H1 (cell line): ENCODE measurements around the gene GRIA3. TPM values are rescaled to one million over a fixed set of nuclear protein-coding genes. Genes with fewer than 3 reads are reported as not detected.

ENCODE experiments used
- CTCF ChIA-PET: fragments of 300-600 bp; sonication (Branson Sonifier 250); formaldehyde crosslinking; loops from one replicate; lab custom pipeline; 2021; ENCODE audit not compliant: partially characterized antibody; lab: Charles Lee
- POLR2A ChIA-PET: fragments of 300-600 bp; sonication (Branson Sonifier 250); formaldehyde crosslinking; loops from one replicate; lab custom pipeline; 2021; ENCODE audit warnings: inconsistent platforms; ENCODE audit not compliant: partially characterized antibody; lab: Charles Lee
- DNase-seq, 2 experiments: peaks; one replicate each; pipeline versions ENCODE4 v3.0.0 to v3.0.0-alpha.2; 2010 to 2022; ENCODE audit warnings: low spot score in 2 of 2, low read depth in 1 of 2, mixed read lengths in 1 of 2
- FAIRE-seq: peaks from 2 replicates; lab custom pipeline; 2011; peaks lifted over from hg19 to GRCh38; lab: Jason Lieb, UNC
- H2AFZ ChIP-seq: 2 replicates; pipeline ENCODE4 v1.8.1; 2012; ENCODE audit warnings: low read length, inconsistent platforms
- H2AK5ac ChIP-seq: 2 replicates; pipeline ENCODE4 v1.6.1; 2013; ENCODE audit warnings: low read depth, low read length
- H2BK120ac ChIP-seq: replicated peaks from 2 replicates; pipeline ENCODE3; 2013; ENCODE audit warnings: low read depth, low read length, inconsistent platforms
- H2BK12ac ChIP-seq: 2 replicates; pipeline ENCODE4 v1.6.1; 2013; ENCODE audit warnings: low read depth, low read length
- H2BK15ac ChIP-seq: 2 replicates; pipeline ENCODE4 v1.6.1; 2013; ENCODE audit warnings: low read length
- H2BK20ac ChIP-seq: 2 replicates; pipeline ENCODE4 v1.6.1; 2013; ENCODE audit warnings: low read length
- H2BK5ac ChIP-seq: 2 replicates; pipeline ENCODE4 v1.6.1; 2013; ENCODE audit warnings: low read depth, low read length
- H3K14ac ChIP-seq: 2 replicates; pipeline ENCODE4 v1.6.1; 2013; ENCODE audit warnings: inconsistent platforms; ENCODE audit not compliant: insufficient read length
- H3K18ac ChIP-seq: 2 replicates; pipeline ENCODE4 v1.6.1; 2013; ENCODE audit warnings: low read length; ENCODE audit errors: extremely low read depth
- H3K23ac ChIP-seq: 2 replicates; pipeline ENCODE4 v1.6.1; 2013; ENCODE audit warnings: inconsistent platforms; ENCODE audit not compliant: insufficient read length
- H3K23me2 ChIP-seq: 2 replicates; pipeline ENCODE4 v1.6.1; 2013; ENCODE audit warnings: low read depth, low read length
- H3K27ac ChIP-seq: 2 replicates; pipeline ENCODE4 v1.6.1; 2011; ENCODE audit warnings: low read depth, low read length, inconsistent platforms
- H3K27me3 ChIP-seq, 4 experiments: replicated peaks in 1 of 4; 1 replicate in 1 of 4; 2 replicates in 3 of 4; pipeline versions ENCODE4 v1.6.1 to v1.8.1; 2011 to 2013; ENCODE audit warnings: low read length in 3 of 4, mild to moderate bottlenecking in 3 of 4, inconsistent platforms in 2 of 4, mixed read lengths in 2 of 4, moderate library complexity in 1 of 4; ENCODE audit not compliant: control insufficient read depth in 3 of 4, insufficient read depth in 3 of 4; ENCODE audit errors: extremely low read depth in 1 of 4
- H3K36me3 ChIP-seq, 4 experiments: 2 replicates each; pipeline versions ENCODE4 v1.6.1 to v1.8.1; 2011 to 2013; ENCODE audit warnings: mild to moderate bottlenecking in 4 of 4, low read length in 3 of 4, moderate library complexity in 2 of 4, control low read depth in 1 of 4, inconsistent platforms in 1 of 4; ENCODE audit not compliant: insufficient read depth in 4 of 4, control insufficient read depth in 2 of 4
- H3K4ac ChIP-seq: replicated peaks from 2 replicates; pipeline ENCODE3; 2013; ENCODE audit warnings: low read length, low read depth, mixed read lengths, inconsistent platforms; ENCODE audit not compliant: insufficient read length
- H3K4me1 ChIP-seq, 4 experiments: replicated peaks in 1 of 4; 1 replicate in 1 of 4; 2 replicates in 3 of 4; pipeline versions ENCODE4 v1.6.1 to v1.8.1; 2011 to 2013; ENCODE audit warnings: low read length in 3 of 4, inconsistent platforms in 2 of 4, mixed read lengths in 1 of 4; ENCODE audit not compliant: insufficient read depth in 4 of 4, control insufficient read depth in 3 of 4
- H3K4me2 ChIP-seq, 2 experiments: 2 replicates each; pipeline versions ENCODE4 v1.6.1 to v1.8.1; 2011 to 2013; ENCODE audit warnings: low read depth in 2 of 2, low read length in 2 of 2, control low read depth in 1 of 2, inconsistent platforms in 1 of 2, mild to moderate bottlenecking in 1 of 2; ENCODE audit not compliant: insufficient read depth in 1 of 2
- H3K4me3 ChIP-seq, 4 experiments: fragments of 200-600, 300-600 bp in 1 of 4; sonication (generic), shearing (Covaris generic), sonication (Bioruptor Twin) in 1 of 4; 2 replicates each; pipeline versions ENCODE4 v1.5.1 to v1.8.1; 2011 to 2016; ENCODE audit warnings: low read length in 4 of 4, low read depth in 3 of 4, control low read depth in 2 of 4, inconsistent platforms in 2 of 4, mild to moderate bottlenecking in 2 of 4, mixed read lengths in 1 of 4, moderate library complexity in 1 of 4; ENCODE audit not compliant: insufficient read depth in 2 of 4; ENCODE audit errors: extremely low read depth in 1 of 4
- H3K56ac ChIP-seq: replicated peaks from 2 replicates; pipeline ENCODE3; 2013; ENCODE audit warnings: low read depth, mild to moderate bottlenecking, mixed read lengths, low read length, inconsistent platforms; ENCODE audit not compliant: insufficient read length
- H3K79me1 ChIP-seq: 2 replicates; pipeline ENCODE4 v1.6.1; 2013; ENCODE audit warnings: low read depth, low read length, control low read depth
- H3K79me2 ChIP-seq, 2 experiments: 2 replicates each; pipeline versions ENCODE4 v1.6.1 to v1.8.1; 2012 to 2013; ENCODE audit warnings: low read length in 2 of 2, mild to moderate bottlenecking in 2 of 2, inconsistent platforms in 1 of 2; ENCODE audit not compliant: insufficient read depth in 2 of 2, control insufficient read depth in 1 of 2
- H3K9ac ChIP-seq, 4 experiments: replicated peaks in 1 of 4; 1 replicate in 1 of 4; 2 replicates in 3 of 4; pipeline versions ENCODE4 v1.6.1 to v1.8.1; 2011 to 2013; ENCODE audit warnings: low read depth in 3 of 4, low read length in 3 of 4, control low read depth in 2 of 4, mild to moderate bottlenecking in 2 of 4, moderate library complexity in 2 of 4, inconsistent platforms in 1 of 4; ENCODE audit errors: extremely low read depth in 1 of 4
- H3K9me3 ChIP-seq, 2 experiments: 2 replicates each; pipeline versions ENCODE4 v1.6.1 to v1.8.1; 2012 to 2013; ENCODE audit warnings: mild to moderate bottlenecking in 2 of 2, moderate library complexity in 2 of 2, control low read depth in 1 of 2, inconsistent platforms in 1 of 2, low read depth in 1 of 2, low read length in 1 of 2, mixed read lengths in 1 of 2; ENCODE audit not compliant: insufficient read depth in 2 of 2
- H4K20me1 ChIP-seq, 2 experiments: replicated peaks in 1 of 2; 2 replicates each; pipeline versions ENCODE3 to v1.8.1; 2011 to 2013; ENCODE audit warnings: inconsistent platforms in 2 of 2, low read length in 2 of 2, mild to moderate bottlenecking in 1 of 2; ENCODE audit not compliant: insufficient read depth in 2 of 2, control insufficient read depth in 1 of 2
- H4K5ac ChIP-seq: 2 replicates; pipeline ENCODE4 v1.6.1; 2013; ENCODE audit warnings: low read length, low read depth, mixed read lengths, inconsistent platforms; ENCODE audit not compliant: insufficient read length
- H4K8ac ChIP-seq: 2 replicates; pipeline ENCODE4 v1.8.0; 2013; ENCODE audit warnings: mild to moderate bottlenecking, moderate library complexity, low read length, inconsistent platforms; ENCODE audit not compliant: insufficient read depth; ENCODE audit errors: extremely low read depth
- H4K91ac ChIP-seq: replicated peaks from 2 replicates; pipeline ENCODE3; 2013; ENCODE audit warnings: low read length, mixed read lengths, inconsistent platforms; ENCODE audit not compliant: insufficient read length
- ATF3 ChIP-seq: IDR thresholded peaks from 2 replicates; pipeline ENCODE4 v1.6.1; 2011; ENCODE audit warnings: low read depth, mild to moderate bottlenecking, low read length; ENCODE audit not compliant: insufficient read depth
- GABPA ChIP-seq: IDR thresholded peaks from 2 replicates; pipeline ENCODE4 v1.6.1; 2011; ENCODE audit warnings: mild to moderate bottlenecking, low read length, moderate library complexity, borderline replicate concordance; ENCODE audit not compliant: insufficient read depth
- KDM1A ChIP-seq: fragments of 200-600, 300-600 bp; sonication (generic); IDR thresholded peaks from 2 replicates; pipeline ENCODE4 v1.7.1; 2016; ENCODE audit warnings: mild to moderate bottlenecking, low read length, borderline replicate concordance
- RBBP5 ChIP-seq: IDR thresholded peaks from 2 replicates; pipeline ENCODE4 v1.7.1; 2012; ENCODE audit warnings: low read depth, mild to moderate bottlenecking, inconsistent platforms, low read length, moderate library complexity, borderline replicate concordance
- WGBS, 2 experiments: shearing (Covaris generic) in 1 of 2; methylation state at CpG; one replicate each; pipeline versions ENCODE4 v1.1.6 to v1.1.7; 2013 to 2015; ENCODE audit warnings: low lambda C conversion rate in 2 of 2, mixed read lengths in 2 of 2, inconsistent platforms in 1 of 2, low coverage in 1 of 2, missing lambda C conversion rate in 1 of 2; ENCODE audit not compliant: insufficient replicate concordance in 2 of 2, insufficient coverage in 1 of 2, insufficient read length in 1 of 2; ENCODE audit errors: extremely low coverage in 1 of 2, missing lambda C conversion rate in 1 of 2; 5-methylcytosine and 5-hydroxymethylcytosine counted together
- long read RNA-seq, 2 experiments: library from RNA in 1 of 2; library from capped mRNA in 1 of 2; stranded (forward); transcript quantifications; one replicate each; pipeline ENCODE4 v2.0.0, GENCODE V29; 2021; ENCODE audit warnings: inconsistent platforms in 1 of 2
- polyA minus RNA-seq, 3 experiments: library from RNA; depleted of rRNA, polyadenylated mRNA; stranded (reverse); fragments of >200 nt; gene quantifications; 1 replicate in 2 of 3; 2 replicates in 1 of 3; pipeline ENCODE4 v1.2.3, GENCODE V29; 2011
- polyA plus RNA-seq, 7 experiments: library from polyadenylated mRNA; depleted of rRNA in 3 of 7; stranded (reverse) in 5 of 7; unstranded in 2 of 7; fragments of >200 nt in 5 of 7; fragments of 200-250 nt in 2 of 7; gene quantifications; 1 replicate in 5 of 7; 2 replicates in 1 of 7; 4 replicates in 1 of 7; pipeline versions ENCODE4 v1.2.1 to v1.2.3, GENCODE V29; 2011 to 2013; ENCODE audit warnings: missing spikeins in 2 of 7, mixed read lengths in 2 of 7
- total RNA-seq: library from RNA; stranded (reverse); fragmentation: NEBNext Ultra II Directional; extraction: Animal tissue kit (Norgen Biotek cat#: 25700); gene quantifications from 2 replicates; pipeline ENCODE4 v1.2.1, GENCODE V29; 2021

The GRIA3 gene
- total RNA-seq (2.6 and 3.0 TPM in 2 replicates), polyA plus RNA-seq (2011; rRNA removed) (1.5 and 3.0 TPM in 2 replicates), polyA minus RNA-seq (2011; rRNA and poly(A)+ RNA removed) (3.8 and 3.9 TPM in 2 replicates)
- polyA plus RNA-seq (2011; cell fraction: cytosol; rRNA removed), result 1.8 TPM
- 4.0 TPM for polyA plus RNA-seq (2011; cell fraction: nucleus; rRNA removed)
- polyA plus RNA-seq (2012, experiment 1 of 2), result 1.4 to 2.6 TPM (median 2.3 TPM) in 4 replicates
- 0.33 TPM for polyA plus RNA-seq (2012, experiment 2 of 2)
- 3.4 TPM for polyA plus RNA-seq (2013, experiment 1 of 2)
- 4.3 TPM for polyA plus RNA-seq (2013, experiment 2 of 2)
- polyA minus RNA-seq (2011; cell fraction: cytosol; rRNA and poly(A)+ RNA removed), result 1.5 TPM
- polyA minus RNA-seq (2011; cell fraction: nucleus; rRNA and poly(A)+ RNA removed), result 12.8 TPM
- long read RNA-seq, experiment 1, partial matches to known transcripts, result 1 of 3 reads
- long read RNA-seq, experiment 1, other reads (novel, unspliced or antisense), result 2 of 3 reads
- long read RNA-seq, experiment 2, partial matches to known transcripts, result 1 of 2 reads
- long read RNA-seq, experiment 2, other reads (novel, unspliced or antisense), result 1 of 2 reads

GRCh38 chrX:123184219-123184865, at the start of gene GRIA3:
GRIA3 (plus strand) TSS chrX:123184278; CDS start chrX:123184536, 258 bp downstream.
- 0 out of 2 replicates have a peak within 1 kb of the TSS, but pooled peaks have one; percentile 50 for H2BK12ac ChIP-seq
- no peak within 1 kb of the TSS for H2BK20ac ChIP-seq
- FAIRE-seq (no peak), DNase-seq (peak in 1 of 2 experiments; percentile 45)
- H3K79me1 ChIP-seq, result no peaks in the 10 kb centered on the region
- H3K9ac ChIP-seq, result peak within 1 kb of the TSS in 2 of 4 experiments; percentile 8 to 30; a peak in 2 of 7 replicates
- no peak within 1 kb of the TSS for H3K14ac ChIP-seq
- H4K5ac ChIP-seq, result no peak within 1 kb of the TSS
- H2BK120ac ChIP-seq, result no peak within 1 kb of the TSS
- H3K9me3 ChIP-seq, result no peaks in the 10 kb centered on the region
- no peak within 1 kb of the TSS for H4K8ac ChIP-seq
- no peaks in the 10 kb centered on the region for H3K36me3 ChIP-seq
- peaks cover 11% of the 10 kb centered on the region; the same call in 1 of the 2 replicates for H3K23me2 ChIP-seq
- POLR2A ChIA-PET, result interaction anchor here (1.6 kb wide), 1 partner anchor 9 kb away, joined by 3 read pairs; no protein-coding TSS in a partner anchor
- no peak within 1 kb of the TSS for H3K27ac ChIP-seq
- peaks cover 0 to 4% (median 1%) of the 10 kb centered on the region in 4 experiments; a peak in 2 of 7 replicates for H3K4me1 ChIP-seq
- no peaks in the 10 kb centered on the region for H3K79me2 ChIP-seq
- H3K27me3 ChIP-seq, result peaks cover 0 to 11% (median 6%) of the 10 kb centered on the region in 4 experiments; a peak in 3 of 7 replicates
- 0% methylated on average over 3 of the region's 33 CpGs; no CpG with 5 or more reads in 1 of the 2 experiments for WGBS, 2 experiments
- no peak within 1 kb of the TSS for H2AK5ac ChIP-seq
- H3K4me2 ChIP-seq, result peak within 1 kb of the TSS; percentile 72 to 82
- no peak within 1 kb of the TSS for H3K23ac ChIP-seq
- H4K20me1 ChIP-seq, result no peaks in the 10 kb centered on the region
- H3K4me3 ChIP-seq, result peak within 1 kb of the TSS; percentile 59 to 67 (median 61)
- peak within 1 kb of the TSS; percentile 48; the same call in 1 of the 2 replicates for H3K18ac ChIP-seq
- H4K91ac ChIP-seq, result no peak within 1 kb of the TSS
- CTCF ChIA-PET, result interaction anchor here (1.1 kb wide), 1 partner anchor 11 kb away, joined by 4 read pairs; no protein-coding TSS in a partner anchor
- H2BK15ac ChIP-seq, result no peak within 1 kb of the TSS; the same call in 1 of the 2 replicates
- peak within 1 kb of the TSS; percentile 76 for H2AFZ ChIP-seq
- H3K56ac ChIP-seq, result no peak within 1 kb of the TSS
- no peak for TF ChIP-seq KDM1A
- no peak for TF ChIP-seq RBBP5
- no peak for TF ChIP-seq ATF3
- TF ChIP-seq GABPA, result no peak
- no peak within 1 kb of the TSS for H2BK5ac ChIP-seq
- H3K4ac ChIP-seq, result no peak within 1 kb of the TSS
